ENCODE data around the gene PCBD1. TPM values are rescaled to one million over a fixed set of nuclear protein-coding genes. Genes with fewer than 3 reads are reported as not detected.
A peak's percentile ranks its signal among the peaks of the same experiment; 100 is the strongest.

PCBD1 gene
- total RNA-seq, 2 donors from 2014 or later = 87.4 to 121 TPM

GRCh38 chr10:70928140-70928539 is 39.8 kb upstream of the PCBD1 start:
- Histone ChIP-seq H3K27ac (no peak overlapping the region), H3K4me3 (no peak overlapping the region), H3K9me3 (no peaks in the 10 kb centered on the region), H3K27me3 (replicated peaks; ENCODE audit: insufficient read depth) (no peaks in the 10 kb centered on the region), H3K36me3 (no peaks in the 10 kb centered on the region), H3K4me1 (replicated peaks) (no peaks in the 10 kb centered on the region)
- intact Hi-C loops (cut with DNase I) = no loop called here
- no peak for TF ChIP-seq CTCF (IDR thresholded peaks at IDR 0.05)
- TF ChIP-seq POLR2AphosphoS5 (IDR thresholded peaks at IDR 0.05) = no peak
- no peak for TF ChIP-seq POLR2A (IDR thresholded peaks at IDR 0.05)
- 89% methylated on average over 8 of the region's 8 CpGs for WGBS
- DNase-seq (ENCODE audit: low spot score) = no peak

- no peak overlapping the region for H3K27ac ChIP-seq
- no peaks in the 10 kb centered on the region for H3K36me3 ChIP-seq
- no peak for DNase-seq (ENCODE audit: low spot score)
- TF ChIP-seq CTCF (IDR thresholded peaks at IDR 0.05) (no peak), POLR2A (IDR thresholded peaks at IDR 0.05) (no peak), POLR2AphosphoS5 (IDR thresholded peaks at IDR 0.05) (no peak)
- H3K9me3 ChIP-seq = no peaks in the 10 kb centered on the region
- no peak overlapping the region for H3K4me3 ChIP-seq
- H3K27me3 ChIP-seq (replicated peaks; ENCODE audit: insufficient read depth) = no peaks in the 10 kb centered on the region
- H3K4me1 ChIP-seq (replicated peaks) = no peaks in the 10 kb centered on the region
- intact Hi-C loops (cut with DNase I) = no loop called here
- 79% methylated on average over 13 of the region's 13 CpGs for WGBS
Observed at GRCh38 chr10:70927189-70927943, 39.0 kb upstream of the PCBD1 start.

- Histone ChIP-seq H3K36me3 (no peaks in the 10 kb centered on the region), H3K4me3 (no peak overlapping the region), H3K4me1 (replicated peaks) (no peaks in the 10 kb centered on the region), H3K27me3 (replicated peaks; ENCODE audit: insufficient read depth) (no peaks in the 10 kb centered on the region), H3K9me3 (no peaks in the 10 kb centered on the region), H3K27ac (no peak overlapping the region)
- intact Hi-C loops (cut with DNase I) = no loop called here
- WGBS = 66% methylated on average over 18 of the region's 18 CpGs
- DNase-seq (ENCODE audit: low spot score) = no peak
- no peak for TF ChIP-seq POLR2AphosphoS5 (IDR thresholded peaks at IDR 0.05)
- TF ChIP-seq POLR2A (IDR thresholded peaks at IDR 0.05) = no peak
- TF ChIP-seq CTCF (IDR thresholded peaks at IDR 0.05) = no peak
Observed at GRCh38 chr10:70926226-70927000, 38.0 kb upstream of the PCBD1 start.

DNA sequence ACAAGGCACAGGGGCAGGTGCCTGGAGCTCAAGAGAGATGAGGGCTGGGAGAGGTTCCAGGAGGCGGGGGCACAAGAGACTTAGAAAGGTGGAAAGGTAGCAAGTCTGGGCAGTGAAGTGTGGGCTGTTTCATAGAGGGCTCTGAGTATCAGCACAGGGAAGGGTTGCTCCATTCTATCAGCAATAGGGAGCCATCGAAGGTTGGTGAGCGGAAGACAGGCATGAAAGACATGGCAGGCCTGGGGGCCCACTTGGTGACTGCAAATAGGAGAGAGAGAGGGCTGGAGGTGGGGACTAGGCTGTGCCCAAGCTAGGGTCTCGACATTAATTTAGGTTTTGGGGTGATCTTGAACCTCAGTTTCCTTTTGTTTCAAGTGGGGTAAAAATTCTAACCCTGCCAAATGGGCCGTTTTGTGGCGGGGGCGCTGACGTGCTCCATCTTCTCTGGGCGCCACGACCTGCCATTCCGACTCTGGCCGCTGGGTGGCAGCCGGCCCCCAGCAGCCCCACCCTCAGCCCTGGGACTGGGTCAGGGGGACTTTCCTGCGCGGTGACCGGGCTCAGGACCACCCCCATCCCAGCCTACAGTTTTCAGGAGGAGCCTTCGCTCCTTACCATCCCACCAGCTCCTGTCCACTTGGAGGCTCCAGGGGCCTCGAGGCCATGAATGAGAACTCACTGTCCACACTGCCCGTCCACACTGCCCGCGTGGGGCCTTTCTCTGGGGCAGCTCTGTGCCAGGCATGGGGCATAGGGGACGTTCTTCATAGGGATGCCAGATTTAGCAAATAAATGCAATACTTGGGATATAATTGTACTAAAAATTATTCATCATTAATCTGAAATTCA is 37.2 kb upstream of the PCBD1 start:
- 31% methylated on average over 22 of the region's 22 CpGs for WGBS
- Histone ChIP-seq H3K4me1 (replicated peaks) (no peaks in the 10 kb centered on the region), H3K4me3 (no peak overlapping the region), H3K27me3 (replicated peaks; ENCODE audit: insufficient read depth) (no peaks in the 10 kb centered on the region), H3K9me3 (no peaks in the 10 kb centered on the region), H3K27ac (no peak overlapping the region), H3K36me3 (no peaks in the 10 kb centered on the region)
- TF ChIP-seq CTCF (IDR thresholded peaks at IDR 0.05) (peak; percentile 91 to 93 (median 91)), POLR2AphosphoS5 (IDR thresholded peaks at IDR 0.05) (no peak), POLR2A (IDR thresholded peaks at IDR 0.05) (no peak)
- peak; percentile 23 for DNase-seq (ENCODE audit: low spot score)
- intact Hi-C loops (cut with DNase I) = loop anchor here (2.0 kb wide), 2 partner anchors 283 to 359 kb away; no protein-coding TSS in a partner anchor
